ENCODE measurements around the gene NSFL1C. TPM values are rescaled to one million over a fixed set of nuclear protein-coding genes. Genes with fewer than 3 reads are reported as not detected.

NSFL1C gene
- total RNA-seq, 2 experiments from 2014 or later = 40.2 to 80.0 TPM

- Histone ChIP-seq H3K79me2 (ENCODE audit: insufficient read depth, low read depth, low read length) (no peaks in the 10 kb centered on the region), H3K36me3 (ENCODE audit: insufficient read depth, low read length) (no peaks in the 10 kb centered on the region), H3K4me3 (ENCODE audit: low read depth, low read length, poor library complexity, severe bottlenecking) (no peak overlapping the region), H3K9me2 (ENCODE audit: insufficient read depth, low read length) (no peaks in the 10 kb centered on the region), H3K9me3 (ENCODE audit: low read length) (no peaks in the 10 kb centered on the region), H3K27ac (ENCODE audit: low read depth, low read length, poor library complexity, severe bottlenecking) (no peak overlapping the region), H3K4me1 (ENCODE audit: insufficient read depth, low read length, poor library complexity, severe bottlenecking) (no peaks in the 10 kb centered on the region), H3K4me2 (ENCODE audit: low read length) (no peak overlapping the region), H2AFZ (ENCODE audit: low read length) (no peak overlapping the region), H4K20me1 (ENCODE audit: insufficient read depth, low read length) (no peaks in the 10 kb centered on the region)
- no peak for TF ChIP-seq EZH2phosphoT487 (IDR thresholded peaks at IDR 0.05; ENCODE audit: borderline replicate concordance, low read depth, low read length)
- TF ChIP-seq CTCF (conservative IDR thresholded peaks at IDR 0.05; ENCODE audit: low read length) = no peak
- DNase-seq (ENCODE audit: low spot score) = no peak
- POLR2A ChIA-PET = no interaction called here
- CTCF ChIA-PET (ENCODE audit: unreplicated experiment) = no interaction called here
- no TSS peak for BruUV-seq (replicated peaks)
- intact Hi-C loops (cut with micrococcal nuclease; ENCODE audit: unreplicated experiment) = no loop called here
These were observed 24.1 kb upstream of the NSFL1C start for GRCh38 chr20:1490643-1491195.

- DNase-seq (ENCODE audit: low spot score) = no peak
- Histone ChIP-seq H3K79me2 (ENCODE audit: insufficient read depth, low read depth, low read length) (no peaks in the 10 kb centered on the region), H4K20me1 (ENCODE audit: insufficient read depth, low read length) (no peaks in the 10 kb centered on the region), H3K9me3 (ENCODE audit: low read length) (no peaks in the 10 kb centered on the region), H3K4me2 (ENCODE audit: low read length) (no peak overlapping the region), H2AFZ (ENCODE audit: low read length) (no peak overlapping the region), H3K36me3 (ENCODE audit: insufficient read depth, low read length) (no peaks in the 10 kb centered on the region), H3K4me1 (ENCODE audit: insufficient read depth, low read length, poor library complexity, severe bottlenecking) (no peaks in the 10 kb centered on the region), H3K9me2 (ENCODE audit: insufficient read depth, low read length) (no peaks in the 10 kb centered on the region), H3K27ac (ENCODE audit: low read depth, low read length, poor library complexity, severe bottlenecking) (no peak overlapping the region), H3K4me3 (ENCODE audit: low read depth, low read length, poor library complexity, severe bottlenecking) (no peak overlapping the region)
- CTCF ChIA-PET (ENCODE audit: unreplicated experiment) = no interaction called here
- POLR2A ChIA-PET = no interaction called here
- intact Hi-C loops (cut with micrococcal nuclease; ENCODE audit: unreplicated experiment) = no loop called here
- no peak for TF ChIP-seq EZH2phosphoT487 (IDR thresholded peaks at IDR 0.05; ENCODE audit: borderline replicate concordance, low read depth, low read length)
- no peak for TF ChIP-seq CTCF (conservative IDR thresholded peaks at IDR 0.05; ENCODE audit: low read length)
- no TSS peak for BruUV-seq (replicated peaks)
These were observed 23.3 kb upstream of the NSFL1C start for GRCh38 chr20:1489764-1490436.

GRCh38 chr20:1489325-1489724 is 22.7 kb upstream of the NSFL1C start:
- DNase-seq (ENCODE audit: low spot score) = no peak
- Histone ChIP-seq H4K20me1 (ENCODE audit: insufficient read depth, low read length) (no peaks in the 10 kb centered on the region), H3K4me1 (ENCODE audit: insufficient read depth, low read length, poor library complexity, severe bottlenecking) (no peaks in the 10 kb centered on the region), H3K9me3 (ENCODE audit: low read length) (no peaks in the 10 kb centered on the region), H3K9me2 (ENCODE audit: insufficient read depth, low read length) (no peaks in the 10 kb centered on the region), H3K4me2 (ENCODE audit: low read length) (no peak overlapping the region), H3K36me3 (ENCODE audit: insufficient read depth, low read length) (no peaks in the 10 kb centered on the region), H3K27ac (ENCODE audit: low read depth, low read length, poor library complexity, severe bottlenecking) (no peak overlapping the region), H3K79me2 (ENCODE audit: insufficient read depth, low read depth, low read length) (no peaks in the 10 kb centered on the region), H2AFZ (ENCODE audit: low read length) (no peak overlapping the region), H3K4me3 (ENCODE audit: low read depth, low read length, poor library complexity, severe bottlenecking) (no peak overlapping the region)
- TF ChIP-seq CTCF (conservative IDR thresholded peaks at IDR 0.05; ENCODE audit: low read length) (no peak), EZH2phosphoT487 (IDR thresholded peaks at IDR 0.05; ENCODE audit: borderline replicate concordance, low read depth, low read length) (no peak)
- BruUV-seq (replicated peaks) = no TSS peak
- intact Hi-C loops (cut with micrococcal nuclease; ENCODE audit: unreplicated experiment) = no loop called here
- CTCF ChIA-PET (ENCODE audit: unreplicated experiment) = no interaction called here
- POLR2A ChIA-PET = no interaction called here

Measured in OCI-LY7 (cell line).